Glutamatergic neuron (in vitro differentiated cells): ENCODE results near the gene PHACTR3. TPM values are rescaled to one million over a fixed set of nuclear protein-coding genes. Genes with fewer than 3 reads are reported as not detected.

Experiments
- DNase-seq: peaks from one replicate; pipeline ENCODE4 v3.0.0; 2022
- H3K27ac Mint-ChIP-seq: one replicate; pipeline ENCODE4 v1.8.0; 2020; ENCODE audit warnings: mild to moderate bottlenecking, mixed read lengths, inconsistent platforms; ENCODE audit not compliant: unreplicated experiment
- H3K27me3 Mint-ChIP-seq: one replicate; pipeline ENCODE4 v1.8.0; 2020; ENCODE audit warnings: mild to moderate bottlenecking, moderate library complexity, mixed read lengths, inconsistent platforms; ENCODE audit not compliant: unreplicated experiment
- H3K36me3 Mint-ChIP-seq: one replicate; pipeline ENCODE4 v1.8.0; 2020; ENCODE audit warnings: mild to moderate bottlenecking, mixed read lengths, inconsistent platforms; ENCODE audit not compliant: unreplicated experiment
- H3K4me1 Mint-ChIP-seq: one replicate; pipeline ENCODE4 v1.8.0; 2020; ENCODE audit warnings: mild to moderate bottlenecking, low read depth, mixed read lengths, inconsistent platforms; ENCODE audit not compliant: unreplicated experiment
- H3K4me3 Mint-ChIP-seq: one replicate; pipeline ENCODE4 v1.8.0; 2020; ENCODE audit warnings: mild to moderate bottlenecking, mixed read lengths, inconsistent platforms; ENCODE audit not compliant: unreplicated experiment
- H3K9me3 Mint-ChIP-seq: one replicate; pipeline ENCODE4 v1.8.0; 2020; ENCODE audit warnings: mild to moderate bottlenecking, moderate library complexity, mixed read lengths, inconsistent platforms; ENCODE audit not compliant: unreplicated experiment
- total RNA-seq: library from RNA; stranded (reverse); fragmentation: NEBNext Ultra II Directional; extraction: Animal tissue kit (Norgen Biotek cat#: 25700); gene quantifications from one replicate; pipeline ENCODE4 v1.2.1, GENCODE V29; 2021; ENCODE audit not compliant: unreplicated experiment
- TF ChIP-seq, protein P1 (sequence below): fragments of 200-600 bp; sonication (generic); IDR thresholded peaks from one replicate; pipeline ENCODE4 v1.5.0; 2021; ENCODE audit not compliant: partially characterized antibody, unreplicated experiment

The PHACTR3 gene
- total RNA-seq, 1 donor from 2014 or later = 37.0 TPM

DNA sequence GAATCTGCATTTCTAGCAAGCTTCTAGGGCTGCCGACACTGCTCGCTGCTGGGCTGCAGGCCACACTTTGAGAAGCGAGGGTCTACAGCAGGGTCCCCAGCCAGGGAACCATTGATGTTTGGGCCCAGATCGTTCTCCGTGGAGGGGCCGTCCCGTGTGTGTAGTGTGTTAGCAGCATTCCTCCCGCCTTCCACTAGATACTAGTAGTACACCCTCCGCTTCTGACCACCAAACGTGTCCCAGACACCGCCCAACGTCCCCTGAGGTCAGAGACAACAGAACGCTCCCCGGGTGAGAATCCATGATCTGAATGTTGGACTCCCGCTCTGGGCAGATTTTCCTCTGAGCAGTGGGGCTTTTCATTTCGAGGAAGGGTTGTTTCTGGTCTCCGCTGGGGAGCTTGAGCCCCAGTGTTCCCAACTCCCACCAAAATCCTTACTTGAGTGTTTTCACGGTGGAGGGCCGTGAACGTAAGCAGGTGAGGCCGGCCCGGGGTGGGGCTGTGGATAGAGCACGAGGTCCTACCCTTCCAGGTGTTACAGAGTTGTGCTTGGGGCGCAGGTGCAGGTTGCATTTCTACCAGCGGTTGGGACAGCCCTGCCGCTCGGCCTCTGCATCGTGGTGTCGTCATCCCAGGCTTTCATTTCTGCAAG lies 204.5 kb downstream of the PHACTR3 start:
- H3K27me3 Mint-ChIP-seq = peaks cover 3% of the 10 kb centered on the region
- H3K9me3 Mint-ChIP-seq = peaks cover 7% of the 10 kb centered on the region

DNA sequence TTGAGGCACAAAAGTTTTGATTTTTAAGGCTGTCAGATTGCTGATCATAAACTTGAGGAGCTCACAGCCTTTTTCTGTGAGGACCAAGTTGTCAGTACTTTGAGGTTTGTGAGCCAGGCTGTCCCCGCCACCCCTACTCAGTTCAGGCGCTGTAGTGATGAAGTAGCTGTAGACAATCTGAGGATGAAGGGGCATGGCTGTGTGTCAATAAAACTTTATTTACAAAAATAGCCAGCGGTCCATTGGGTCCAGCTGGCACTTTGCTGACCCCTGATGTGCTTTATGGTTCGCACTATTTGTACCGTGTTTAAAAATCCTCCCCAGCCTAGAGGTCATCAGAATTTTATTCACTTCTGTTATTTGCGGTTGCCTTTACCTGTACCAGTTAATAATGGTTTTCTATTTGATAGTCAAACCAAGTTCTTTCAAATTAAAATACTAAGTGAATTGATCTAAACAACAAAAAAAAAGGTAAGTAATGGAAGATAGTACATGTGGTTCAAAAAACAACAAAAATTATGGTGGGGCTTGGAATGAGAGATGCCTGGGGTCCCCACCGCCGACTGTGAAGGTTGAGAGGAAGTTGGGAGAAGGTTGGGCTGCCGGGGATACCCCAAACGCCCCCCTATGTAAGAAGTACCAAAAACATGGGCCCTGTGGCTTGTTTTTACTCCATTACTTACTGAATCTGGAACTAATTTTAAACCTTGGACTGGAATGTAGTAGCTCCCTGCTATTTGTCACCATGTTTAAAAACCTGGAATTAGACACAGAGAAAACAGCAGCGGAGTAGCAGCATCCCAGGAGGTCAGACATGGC lies 205.5 kb downstream of the PHACTR3 start:
- peaks cover 13% of the 10 kb centered on the region for H3K9me3 Mint-ChIP-seq
- no peak overlapping the region for H3K27ac Mint-ChIP-seq
- no peak overlapping the region for H3K4me3 Mint-ChIP-seq
- H3K27me3 Mint-ChIP-seq = peaks cover 3% of the 10 kb centered on the region
- TF ChIP-seq, protein P1, sequence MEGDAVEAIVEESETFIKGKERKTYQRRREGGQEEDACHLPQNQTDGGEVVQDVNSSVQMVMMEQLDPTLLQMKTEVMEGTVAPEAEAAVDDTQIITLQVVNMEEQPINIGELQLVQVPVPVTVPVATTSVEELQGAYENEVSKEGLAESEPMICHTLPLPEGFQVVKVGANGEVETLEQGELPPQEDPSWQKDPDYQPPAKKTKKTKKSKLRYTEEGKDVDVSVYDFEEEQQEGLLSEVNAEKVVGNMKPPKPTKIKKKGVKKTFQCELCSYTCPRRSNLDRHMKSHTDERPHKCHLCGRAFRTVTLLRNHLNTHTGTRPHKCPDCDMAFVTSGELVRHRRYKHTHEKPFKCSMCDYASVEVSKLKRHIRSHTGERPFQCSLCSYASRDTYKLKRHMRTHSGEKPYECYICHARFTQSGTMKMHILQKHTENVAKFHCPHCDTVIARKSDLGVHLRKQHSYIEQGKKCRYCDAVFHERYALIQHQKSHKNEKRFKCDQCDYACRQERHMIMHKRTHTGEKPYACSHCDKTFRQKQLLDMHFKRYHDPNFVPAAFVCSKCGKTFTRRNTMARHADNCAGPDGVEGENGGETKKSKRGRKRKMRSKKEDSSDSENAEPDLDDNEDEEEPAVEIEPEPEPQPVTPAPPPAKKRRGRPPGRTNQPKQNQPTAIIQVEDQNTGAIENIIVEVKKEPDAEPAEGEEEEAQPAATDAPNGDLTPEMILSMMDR = no peak
- H3K4me1 Mint-ChIP-seq = peaks cover 22% of the 10 kb centered on the region
- H3K36me3 Mint-ChIP-seq = peaks cover 10% of the 10 kb centered on the region
- DNase-seq = no peak

More for the DNA sequence above, 204.5 kb downstream of the PHACTR3 start:
- no peak overlapping the region for H3K4me3 Mint-ChIP-seq
- no peak overlapping the region for H3K27ac Mint-ChIP-seq
- H3K36me3 Mint-ChIP-seq = peaks cover 10% of the 10 kb centered on the region
- no peak for DNase-seq
- TF ChIP-seq, protein P1 = no peak
- peaks cover 13% of the 10 kb centered on the region for H3K4me1 Mint-ChIP-seq

DNA sequence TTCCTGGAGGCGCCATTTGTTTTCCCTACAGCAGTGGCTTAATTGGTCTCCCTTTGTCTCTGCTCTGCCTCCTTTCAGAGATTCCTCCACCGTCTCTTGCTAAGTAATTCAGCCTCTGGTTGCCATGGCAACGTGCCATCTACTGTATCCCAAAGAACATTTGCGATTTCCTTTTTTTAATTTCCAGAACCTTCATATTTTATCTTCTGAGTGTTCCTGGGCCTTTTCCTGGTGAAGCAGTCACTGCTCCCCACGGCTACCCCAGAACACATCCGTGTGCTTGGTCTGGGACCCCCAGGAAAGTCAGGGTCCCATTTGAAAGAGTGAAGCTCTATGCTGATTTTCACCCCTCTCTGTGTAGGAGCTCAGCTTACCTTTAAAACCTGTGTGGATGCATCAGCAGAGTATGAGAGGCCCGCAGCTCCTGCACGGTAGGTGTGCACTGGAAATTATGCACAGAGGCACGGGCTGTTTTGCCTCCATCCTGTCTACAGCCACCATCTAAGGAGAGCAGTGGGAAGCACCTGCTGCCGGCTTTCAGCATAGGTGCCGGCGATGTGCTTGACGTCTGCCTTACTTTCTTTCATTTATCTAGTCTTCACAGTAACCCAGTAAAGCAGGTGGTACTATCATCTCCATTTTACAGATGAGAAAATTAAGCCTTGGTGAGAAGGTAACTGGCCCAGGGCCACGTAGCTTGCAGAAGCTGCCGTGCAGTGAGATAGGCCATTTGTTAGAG lies 206.3 kb downstream of the PHACTR3 start:
- TF ChIP-seq, protein P1 = no peak
- no peak overlapping the region for H3K27ac Mint-ChIP-seq
- H3K9me3 Mint-ChIP-seq = peaks cover 13% of the 10 kb centered on the region
- peaks cover 21% of the 10 kb centered on the region for H3K4me1 Mint-ChIP-seq
- no peak for DNase-seq
- H3K4me3 Mint-ChIP-seq = no peak overlapping the region
- H3K27me3 Mint-ChIP-seq = peaks cover 3% of the 10 kb centered on the region
- peaks cover 10% of the 10 kb centered on the region for H3K36me3 Mint-ChIP-seq

DNA sequence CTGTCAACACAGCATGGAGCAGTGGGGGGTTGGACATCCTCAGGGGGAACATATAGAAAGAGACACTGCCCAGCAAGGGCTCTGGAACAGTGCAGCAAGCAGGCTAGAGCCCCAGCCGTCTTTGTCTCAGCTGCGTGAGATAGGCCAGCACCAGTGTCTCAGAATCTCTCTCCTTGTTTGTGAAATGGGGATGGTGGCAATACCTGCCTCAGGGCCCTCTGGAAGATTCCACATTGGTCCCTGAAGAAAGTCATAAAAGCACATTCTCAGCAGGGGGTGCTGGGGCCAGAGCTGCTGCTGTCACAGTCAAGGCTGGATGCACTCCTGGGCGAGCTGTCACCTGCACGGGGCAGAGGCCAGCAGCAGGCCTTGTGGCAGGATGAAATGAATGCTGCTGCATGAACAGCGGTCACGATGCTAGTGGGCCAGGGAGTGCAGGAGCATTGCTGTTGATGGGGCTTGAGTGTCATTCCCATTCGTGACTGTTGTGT lies 207.4 kb downstream of the PHACTR3 start:
- H3K36me3 Mint-ChIP-seq = peaks cover 9% of the 10 kb centered on the region
- H3K9me3 Mint-ChIP-seq = peaks cover 16% of the 10 kb centered on the region
- TF ChIP-seq, protein P1 = no peak
- H3K27ac Mint-ChIP-seq = no peak overlapping the region
- DNase-seq = no peak
- H3K27me3 Mint-ChIP-seq = peaks cover 3% of the 10 kb centered on the region
- H3K4me3 Mint-ChIP-seq = no peak overlapping the region
- peaks cover 21% of the 10 kb centered on the region for H3K4me1 Mint-ChIP-seq
